HG03097 (cell line): ENCODE results near the gene NUCB1.
A peak's percentile ranks its signal among the peaks of the same experiment; 100 is the strongest.
"Not testable (repeated sequence)": the region's sequence is repeated elsewhere in the genome, so short reads cannot be mapped to it uniquely, and the experiment has no call there.

Experiments
- ATAC-seq: cut with Tn5 transposase; IDR thresholded peaks from one replicate; pipeline ENCODE4 v1.9.1; 2021; ENCODE audit not compliant: unreplicated experiment, low FRiP score

Gene NUCB1

DNA sequence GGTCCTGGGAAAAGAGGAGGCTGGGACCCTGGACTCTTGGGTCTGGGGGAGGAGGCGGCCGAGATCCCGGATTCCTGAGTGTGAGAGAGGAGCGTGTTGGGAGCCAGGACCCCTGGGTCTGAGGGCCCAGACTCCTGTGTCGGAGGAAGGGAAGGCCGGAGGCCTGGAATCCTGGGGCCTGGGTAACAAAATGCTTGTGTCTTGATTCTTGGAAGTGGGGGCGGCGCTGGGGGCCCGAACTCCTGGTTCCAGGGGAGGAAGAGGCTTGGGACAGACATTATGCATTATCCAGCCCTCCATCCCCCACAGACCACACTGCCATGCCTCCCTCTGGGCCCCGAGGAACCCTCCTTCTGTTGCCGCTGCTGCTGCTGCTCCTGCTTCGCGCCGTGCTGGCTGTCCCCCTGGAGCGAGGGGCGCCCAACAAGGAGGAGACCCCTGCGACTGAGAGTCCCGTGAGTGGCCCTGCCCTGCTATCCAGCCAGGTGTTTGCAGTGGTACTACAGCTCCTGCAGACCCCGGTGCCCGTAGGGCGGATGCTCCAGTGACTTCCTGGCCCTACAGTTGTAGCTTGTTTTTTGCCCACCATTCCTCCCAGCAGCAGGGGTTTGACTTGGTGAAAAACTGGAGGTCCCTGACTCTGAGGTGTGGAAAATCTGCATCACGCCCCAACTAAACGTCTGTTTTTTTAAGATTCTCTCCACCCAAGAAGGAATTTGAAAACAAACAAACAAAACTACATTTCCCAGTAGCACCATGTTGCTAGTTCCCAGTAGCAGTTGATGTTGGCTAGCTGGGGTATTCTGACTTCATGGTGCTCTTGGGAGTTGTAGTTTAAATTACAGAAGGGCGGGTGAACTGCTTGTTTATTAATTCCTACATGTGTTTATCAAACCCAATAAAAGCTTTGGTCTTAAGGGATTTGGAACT lies 630 bp downstream of the NUCB1 start:
- ATAC-seq = peak; percentile 7

- ATAC-seq = not testable (repeated sequence)
Observed at GRCh38 chr19:48902291-48902690, 2.2 kb downstream of the NUCB1 start.

GRCh38 chr19:48903788-48904187 lies 3.7 kb downstream of the NUCB1 start:
- ATAC-seq = not testable (repeated sequence)

DNA sequence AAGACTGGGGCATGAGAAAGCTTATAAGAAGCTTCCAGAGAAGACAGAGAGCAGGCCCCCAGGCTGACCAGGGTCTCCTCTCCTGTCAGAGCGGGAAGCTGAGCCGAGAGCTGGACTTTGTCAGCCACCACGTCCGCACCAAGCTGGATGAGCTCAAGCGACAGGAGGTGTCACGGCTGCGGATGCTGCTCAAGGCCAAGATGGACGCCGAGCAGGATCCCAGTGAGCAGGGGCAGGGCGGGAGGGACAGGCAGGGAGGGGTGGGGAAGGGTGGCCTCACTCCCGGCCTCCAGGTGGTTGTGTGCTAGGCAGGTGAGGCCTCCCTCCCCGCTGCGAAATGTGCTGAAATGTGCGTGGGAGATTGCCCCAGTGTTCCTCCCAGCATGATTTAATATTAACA lies 5.6 kb downstream of the NUCB1 start:
- no peak for ATAC-seq

GRCh38 chr19:48906324-48906723 lies 6.2 kb downstream of the NUCB1 start:
- no peak for ATAC-seq

DNA sequence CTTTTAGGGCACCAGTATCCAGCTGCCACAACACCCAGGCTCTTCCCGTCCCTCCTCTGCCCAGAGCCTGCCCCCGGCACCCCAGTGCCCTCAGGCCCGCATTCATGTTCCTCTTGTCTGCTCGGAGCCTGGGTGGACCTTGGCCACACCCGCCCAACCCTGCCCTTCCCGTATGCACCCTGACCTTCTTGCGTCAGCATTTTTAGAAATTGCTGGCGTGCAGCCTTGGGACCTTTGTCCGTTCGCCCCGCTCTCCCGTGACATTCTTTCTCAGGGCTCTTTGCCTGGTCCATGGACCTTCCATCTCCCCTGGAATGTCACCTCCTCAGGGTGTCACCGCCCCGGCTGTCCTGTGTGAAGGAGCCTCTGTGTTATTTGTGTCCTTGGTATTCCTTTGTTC lies 7.6 kb downstream of the NUCB1 start:
- no peak for ATAC-seq

GRCh38 chr19:48909424-48910077 lies 9.4 kb downstream of the NUCB1 start:
- ATAC-seq = not testable (repeated sequence)

GRCh38 chr19:48910803-48911202 lies 10.7 kb downstream of the NUCB1 start:
- no peak for ATAC-seq

DNA sequence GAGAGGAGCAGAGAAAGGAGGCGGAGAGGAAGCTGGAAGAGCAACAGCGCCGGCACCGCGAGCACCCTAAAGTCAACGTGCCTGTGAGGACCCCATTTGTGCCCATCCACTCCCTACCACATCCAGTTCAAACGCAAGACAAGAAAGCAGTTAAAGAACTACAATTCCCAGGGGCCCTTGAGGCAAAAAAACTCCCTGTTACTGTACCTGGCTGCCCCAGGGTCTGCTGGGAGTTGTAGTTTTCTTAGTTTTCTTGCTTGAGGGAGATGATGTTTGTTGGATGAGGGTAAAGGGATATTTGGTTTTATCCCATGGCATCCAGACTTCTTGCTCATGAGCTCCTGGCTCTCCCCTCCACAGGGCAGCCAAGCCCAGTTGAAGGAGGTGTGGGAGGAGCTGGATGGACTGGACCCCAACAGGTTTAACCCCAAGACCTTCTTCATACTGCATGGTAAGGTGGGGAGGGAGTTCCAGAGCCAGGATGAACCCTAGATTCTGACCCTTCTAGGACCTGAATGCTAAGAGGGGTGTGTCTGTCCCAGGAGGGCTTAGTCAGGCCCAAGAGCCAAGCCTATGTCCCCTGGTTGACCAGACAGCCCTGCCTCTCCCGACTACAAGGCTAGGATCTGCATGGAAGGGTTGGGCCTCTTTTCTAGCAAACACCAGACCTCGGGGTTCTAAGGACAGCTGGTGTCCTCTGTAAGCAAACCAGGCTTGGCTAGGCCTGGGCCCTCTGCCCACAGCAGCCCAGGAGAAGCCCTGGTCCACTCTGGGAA lies 13.2 kb downstream of the NUCB1 start:
- ATAC-seq = no peak

DNA sequence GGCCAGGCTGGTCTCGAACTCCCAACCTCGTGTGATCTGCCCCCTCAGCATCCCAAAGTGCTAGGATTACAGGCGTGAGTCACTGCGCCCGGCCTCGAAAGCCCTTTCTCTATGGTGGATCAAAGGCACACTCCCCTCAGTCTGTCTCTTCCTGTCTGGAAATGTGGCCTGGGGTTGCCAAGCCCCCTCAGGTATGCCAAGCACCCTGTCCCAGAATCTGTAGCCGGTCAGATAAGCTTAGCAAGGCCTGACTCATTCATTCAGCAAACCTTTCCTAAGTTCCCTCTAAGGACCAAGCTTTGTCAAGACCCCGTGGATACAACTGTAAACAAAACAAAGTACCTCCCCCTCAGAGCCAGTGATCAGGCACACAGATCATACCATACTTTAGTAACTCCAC lies 14.1 kb downstream of the NUCB1 start:
- ATAC-seq = no peak

- ATAC-seq = no peak
Observed at GRCh38 chr19:48915757-48916156, 15.6 kb downstream of the NUCB1 start.

DNA sequence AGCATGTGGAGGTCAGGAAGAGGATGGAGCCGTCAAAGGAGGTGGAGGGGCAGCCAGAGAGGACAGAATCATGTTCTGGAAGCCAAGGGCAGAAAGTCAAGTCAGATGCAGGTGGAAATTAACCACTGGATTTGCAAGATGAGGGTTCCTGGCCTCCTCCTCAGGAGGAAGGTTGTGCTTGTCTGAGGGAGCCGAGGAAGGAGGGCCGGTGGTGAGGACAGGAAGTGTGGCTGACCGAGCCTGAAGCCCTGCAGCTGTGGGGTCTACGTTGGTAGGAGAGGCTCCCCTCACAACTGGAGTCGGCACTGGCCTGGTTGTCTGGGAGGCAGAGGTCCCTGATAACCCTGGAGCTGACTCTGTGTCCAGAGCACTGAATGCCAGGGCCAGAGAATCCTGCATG lies 18.0 kb downstream of the NUCB1 start:
- no peak for ATAC-seq

- no peak for ATAC-seq
Observed at GRCh38 chr19:48918801-48919247, 18.7 kb downstream of the NUCB1 start.

GRCh38 chr19:48919271-48919670 lies 19.2 kb downstream of the NUCB1 start:
- ATAC-seq = not testable (repeated sequence)

DNA sequence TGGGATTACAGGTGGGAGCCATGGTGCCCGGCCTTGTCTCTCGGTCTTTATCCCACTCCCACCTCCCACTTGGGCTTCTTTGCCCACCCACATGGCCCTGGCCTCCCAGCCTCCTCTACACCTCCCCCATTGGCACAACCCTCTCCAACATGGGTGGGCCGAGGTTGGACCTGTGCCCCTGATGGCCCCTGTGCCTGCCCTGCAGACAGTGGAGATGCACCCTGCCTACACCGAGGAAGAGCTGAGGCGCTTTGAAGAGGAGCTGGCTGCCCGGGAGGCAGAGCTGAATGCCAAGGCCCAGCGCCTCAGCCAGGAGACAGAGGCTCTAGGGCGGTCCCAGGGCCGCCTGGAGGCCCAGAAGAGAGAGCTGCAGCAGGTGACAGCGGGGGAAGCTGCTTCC lies 20.8 kb downstream of the NUCB1 start:
- no peak for ATAC-seq

- ATAC-seq = no peak
Observed at GRCh38 chr19:48921721-48922500, 21.8 kb downstream of the NUCB1 start.

DNA sequence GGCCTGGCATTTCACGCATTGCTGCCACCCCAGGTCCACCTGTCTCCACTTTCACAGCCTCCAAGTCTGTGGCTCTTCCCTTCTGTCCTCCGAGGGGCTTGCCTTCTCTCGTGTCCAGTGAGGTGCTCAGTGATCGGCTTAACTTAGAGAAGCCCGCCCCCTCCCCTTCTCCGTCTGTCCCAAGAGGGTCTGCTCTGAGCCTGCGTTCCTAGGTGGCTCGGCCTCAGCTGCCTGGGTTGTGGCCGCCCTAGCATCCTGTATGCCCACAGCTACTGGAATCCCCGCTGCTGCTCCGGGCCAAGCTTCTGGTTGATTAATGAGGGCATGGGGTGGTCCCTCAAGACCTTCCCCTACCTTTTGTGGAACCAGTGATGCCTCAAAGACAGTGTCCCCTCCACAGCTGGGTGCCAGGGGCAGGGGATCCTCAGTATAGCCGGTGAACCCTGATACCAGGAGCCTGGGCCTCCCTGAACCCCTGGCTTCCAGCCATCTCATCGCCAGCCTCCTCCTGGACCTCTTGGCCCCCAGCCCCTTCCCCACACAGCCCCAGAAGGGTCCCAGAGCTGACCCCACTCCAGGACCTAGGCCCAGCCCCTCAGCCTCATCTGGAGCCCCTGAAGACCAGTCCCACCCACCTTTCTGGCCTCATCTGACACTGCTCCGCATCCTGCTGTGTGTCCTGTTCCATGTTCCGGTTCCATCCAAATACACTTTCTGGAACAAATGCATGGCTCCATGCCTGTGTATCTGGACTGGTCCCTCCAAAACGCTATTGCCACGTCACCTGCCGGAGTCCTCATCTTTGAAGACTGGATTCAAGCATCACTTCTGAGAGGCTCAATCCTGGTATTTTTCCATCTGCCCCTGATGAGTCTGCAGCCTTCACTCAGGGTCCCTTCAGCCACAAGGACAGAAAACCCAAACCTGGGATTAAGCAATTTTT lies 22.7 kb downstream of the NUCB1 start:
- ATAC-seq = no peak

DNA sequence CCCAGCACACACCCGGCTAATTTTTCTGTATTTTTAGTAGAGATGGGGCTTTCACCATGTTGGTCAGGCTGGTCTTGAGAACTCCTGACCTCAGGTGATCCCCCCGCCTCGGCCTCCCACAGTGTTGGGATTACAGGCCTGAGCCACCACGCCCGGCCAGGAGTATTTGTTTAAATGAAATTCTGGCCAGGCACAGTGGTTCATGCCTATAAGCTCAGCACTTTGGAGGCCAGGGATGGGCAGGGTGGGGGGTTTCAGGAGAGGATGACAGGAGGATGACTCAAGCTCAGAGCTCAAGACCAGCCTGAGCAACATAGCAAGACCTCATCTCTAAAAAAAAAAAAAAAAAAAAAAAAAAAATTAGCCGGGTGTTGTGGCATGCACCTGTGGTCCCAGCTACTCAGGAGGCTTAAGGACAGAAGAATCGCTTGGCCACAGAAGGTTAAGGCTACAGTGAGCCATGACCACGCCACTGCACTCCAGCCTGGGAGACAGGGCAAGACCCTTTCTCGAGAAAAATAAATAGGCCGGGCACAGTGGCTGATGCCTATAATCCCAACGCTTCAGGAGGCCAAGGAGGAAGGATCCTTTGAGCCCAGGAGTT lies 25.2 kb downstream of the NUCB1 start:
- no peak for ATAC-seq

DNA sequence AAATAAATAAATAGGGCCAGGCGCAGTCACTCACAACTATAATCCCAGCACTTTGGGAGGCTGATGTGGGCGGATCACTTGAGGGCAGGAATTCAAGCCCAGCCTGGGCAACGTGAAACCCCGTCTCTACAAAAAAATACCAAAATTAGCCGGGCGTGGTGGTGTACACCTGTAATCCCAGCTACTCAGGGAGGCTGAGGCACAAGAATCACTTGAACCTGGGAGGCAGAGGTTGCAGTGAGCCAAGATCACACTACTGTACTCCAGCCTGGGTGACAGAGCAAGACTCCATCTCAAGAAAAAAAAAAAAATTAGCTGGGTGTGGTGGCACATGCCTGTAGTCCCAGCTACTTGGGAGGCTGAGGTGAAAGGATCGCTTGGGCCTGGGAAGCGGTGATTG lies 25.8 kb downstream of the NUCB1 start:
- not testable (repeated sequence) for ATAC-seq
